K562 (cell line): ENCODE data around the gene LRRC59.

Source experiments
- EP300 ChIP-seq: IDR thresholded peaks from 2 replicates; pipeline ENCODE4 v1.6.1; 2012; ENCODE audit warnings: low read length, improper control_type of control experiment
- HDAC2 ChIP-seq: fragments of 450-650 bp; IDR thresholded peaks from 2 replicates; pipeline ENCODE4 v1.6.1; 2016; ENCODE audit warnings: mild to moderate bottlenecking
- MAZ ChIP-seq, 2 experiments: fragments of 450-650 bp in 1 of 2; sonication (generic) in 1 of 2; formaldehyde crosslinking; IDR thresholded peaks in 1 of 2; conservative IDR thresholded peaks in 1 of 2; 2 replicates each; pipeline versions ENCODE4 v1.4.0 to v1.5.0; 2020; ENCODE audit warnings: mild to moderate bottlenecking in 1 of 2, missing genetic modification reagents in 1 of 2
- MCM2 ChIP-seq: fragments of 450-650 bp; IDR thresholded peaks from 2 replicates; pipeline ENCODE4 v1.6.1; 2017; ENCODE audit warnings: low read depth, mild to moderate bottlenecking
- MECOM ChIP-seq: fragments of 250-450 bp; sonication (Bioruptor Pico); IDR thresholded peaks from 2 replicates; pipeline ENCODE4 v1.8.0; 2022; ENCODE audit warnings: inconsistent platforms
- MYNN ChIP-seq, 2 experiments: sonication (generic); formaldehyde crosslinking in 1 of 2; IDR thresholded peaks; 2 replicates each; pipeline versions ENCODE4 v1.5.0 to v1.6.1; 2016 to 2020; ENCODE audit warnings: antibody characterized with exemption in 1 of 2, missing genetic modification reagents in 1 of 2
- ZNF274 ChIP-seq: IDR thresholded peaks from 2 replicates; pipeline ENCODE4 v1.6.1; 2011; ENCODE audit warnings: low read depth, mild to moderate bottlenecking, low read length, moderate library complexity, borderline replicate concordance
- TF ChIP-seq, protein P1 (sequence below): fragments of 250-450 bp; sonication (Bioruptor Pico); IDR thresholded peaks from 2 replicates; pipeline ENCODE4 v1.5.1; 2021; ENCODE audit warnings: mild to moderate bottlenecking
- TF ChIP-seq, protein P2 (sequence below), 3 experiments: IDR thresholded peaks in 2 of 3; conservative IDR thresholded peaks in 1 of 3; 2 replicates each; pipeline ENCODE4 v1.5.1; 2011 to 2012; ENCODE audit warnings: low read length in 3 of 3, mild to moderate bottlenecking in 3 of 3, control low read depth in 2 of 3, improper control_type of control experiment in 1 of 3, inconsistent platforms in 1 of 3, low read depth in 1 of 3, mixed read lengths in 1 of 3, moderate library complexity in 1 of 3; ENCODE audit not compliant: insufficient read depth in 2 of 3
- TF ChIP-seq, protein P3 (sequence below): IDR thresholded peaks from 3 replicates; pipeline ENCODE4 v1.6.1; 2011; ENCODE audit warnings: borderline replicate concordance, mild to moderate bottlenecking, moderate library complexity; ENCODE audit not compliant: insufficient read length; ENCODE audit errors: extremely low read depth
- TF ChIP-seq, protein P4 (sequence below): fragments of 450-650 bp; IDR thresholded peaks from 2 replicates; pipeline ENCODE4 v1.7.1; 2018; ENCODE audit warnings: mild to moderate bottlenecking, low read depth; ENCODE audit not compliant: partially characterized antibody
- TF ChIP-seq, protein P5 (sequence below): sonication (generic); formaldehyde crosslinking; IDR thresholded peaks from 2 replicates; pipeline ENCODE4 v1.5.0; 2020; ENCODE audit warnings: missing genetic modification reagents
- TF ChIP-seq, protein P6 (sequence below): fragments of 150-350 bp; conservative IDR thresholded peaks from 2 replicates; pipeline ENCODE4 v1.6.1; 2014; ENCODE audit warnings: low read length

DNA sequence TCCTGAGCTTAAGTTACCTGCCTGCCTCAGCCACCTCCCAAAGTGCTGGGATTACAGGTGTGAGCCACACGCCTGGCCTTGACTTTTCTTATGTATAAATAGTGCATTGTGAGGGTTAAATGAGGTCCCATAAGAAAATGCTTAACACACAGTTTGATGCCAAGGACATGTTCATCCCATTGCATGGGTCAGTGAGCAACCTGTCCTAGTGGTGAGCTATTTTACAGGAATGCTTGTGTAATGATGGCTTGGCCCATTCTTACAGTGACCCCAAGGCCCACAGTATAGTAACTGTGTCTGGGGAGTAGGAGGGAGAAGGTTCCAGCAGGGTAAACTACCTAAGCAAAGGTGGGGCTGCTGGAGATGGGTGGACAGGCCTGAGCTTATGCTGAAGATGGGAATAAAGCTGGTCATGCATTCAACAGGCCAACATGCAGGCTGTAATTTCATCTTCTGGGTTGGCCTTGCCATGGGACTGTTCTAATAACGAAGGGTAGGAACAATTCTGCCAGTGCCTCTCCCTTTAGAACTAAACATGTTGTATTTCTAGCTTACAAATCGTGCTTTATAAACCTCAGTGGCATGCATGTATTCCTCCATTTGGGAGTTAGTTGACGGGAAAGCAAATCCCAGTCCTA lies 34.9 kb upstream of the LRRC59 start:
- TF ChIP-seq, protein P1, sequence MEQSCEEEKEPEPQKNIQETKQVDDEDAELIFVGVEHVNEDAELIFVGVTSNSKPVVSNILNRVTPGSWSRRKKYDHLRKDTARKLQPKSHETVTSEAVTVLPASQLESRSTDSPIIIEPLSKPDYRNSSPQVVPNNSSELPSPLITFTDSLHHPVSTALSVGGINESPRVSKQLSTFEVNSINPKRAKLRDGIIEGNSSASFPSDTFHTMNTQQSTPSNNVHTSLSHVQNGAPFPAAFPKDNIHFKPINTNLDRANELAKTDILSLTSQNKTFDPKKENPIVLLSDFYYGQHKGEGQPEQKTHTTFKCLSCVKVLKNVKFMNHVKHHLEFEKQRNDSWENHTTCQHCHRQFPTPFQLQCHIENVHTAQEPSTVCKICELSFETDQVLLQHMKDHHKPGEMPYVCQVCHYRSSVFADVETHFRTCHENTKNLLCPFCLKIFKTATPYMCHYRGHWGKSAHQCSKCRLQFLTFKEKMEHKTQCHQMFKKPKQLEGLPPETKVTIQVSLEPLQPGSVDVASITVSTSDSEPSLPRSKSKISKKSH (CRISPR knock-in tag) = no peak
- TF ChIP-seq, protein P2, sequence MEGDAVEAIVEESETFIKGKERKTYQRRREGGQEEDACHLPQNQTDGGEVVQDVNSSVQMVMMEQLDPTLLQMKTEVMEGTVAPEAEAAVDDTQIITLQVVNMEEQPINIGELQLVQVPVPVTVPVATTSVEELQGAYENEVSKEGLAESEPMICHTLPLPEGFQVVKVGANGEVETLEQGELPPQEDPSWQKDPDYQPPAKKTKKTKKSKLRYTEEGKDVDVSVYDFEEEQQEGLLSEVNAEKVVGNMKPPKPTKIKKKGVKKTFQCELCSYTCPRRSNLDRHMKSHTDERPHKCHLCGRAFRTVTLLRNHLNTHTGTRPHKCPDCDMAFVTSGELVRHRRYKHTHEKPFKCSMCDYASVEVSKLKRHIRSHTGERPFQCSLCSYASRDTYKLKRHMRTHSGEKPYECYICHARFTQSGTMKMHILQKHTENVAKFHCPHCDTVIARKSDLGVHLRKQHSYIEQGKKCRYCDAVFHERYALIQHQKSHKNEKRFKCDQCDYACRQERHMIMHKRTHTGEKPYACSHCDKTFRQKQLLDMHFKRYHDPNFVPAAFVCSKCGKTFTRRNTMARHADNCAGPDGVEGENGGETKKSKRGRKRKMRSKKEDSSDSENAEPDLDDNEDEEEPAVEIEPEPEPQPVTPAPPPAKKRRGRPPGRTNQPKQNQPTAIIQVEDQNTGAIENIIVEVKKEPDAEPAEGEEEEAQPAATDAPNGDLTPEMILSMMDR (IDR thresholded peaks at IDR 0.05 in 2 of 3, conservative IDR thresholded peaks at IDR 0.05 in 1 of 3; ENCODE audit: insufficient read depth in 2 of 3, low read depth in 1 of 3, low read length in 3 of 3) = no peak
- no peak for TF ChIP-seq MAZ (CRISPR knock-in tag; conservative IDR thresholded peaks at IDR 0.05 in 1 of 2, IDR thresholded peaks at IDR 0.05 in 1 of 2)
- TF ChIP-seq, protein P3, sequence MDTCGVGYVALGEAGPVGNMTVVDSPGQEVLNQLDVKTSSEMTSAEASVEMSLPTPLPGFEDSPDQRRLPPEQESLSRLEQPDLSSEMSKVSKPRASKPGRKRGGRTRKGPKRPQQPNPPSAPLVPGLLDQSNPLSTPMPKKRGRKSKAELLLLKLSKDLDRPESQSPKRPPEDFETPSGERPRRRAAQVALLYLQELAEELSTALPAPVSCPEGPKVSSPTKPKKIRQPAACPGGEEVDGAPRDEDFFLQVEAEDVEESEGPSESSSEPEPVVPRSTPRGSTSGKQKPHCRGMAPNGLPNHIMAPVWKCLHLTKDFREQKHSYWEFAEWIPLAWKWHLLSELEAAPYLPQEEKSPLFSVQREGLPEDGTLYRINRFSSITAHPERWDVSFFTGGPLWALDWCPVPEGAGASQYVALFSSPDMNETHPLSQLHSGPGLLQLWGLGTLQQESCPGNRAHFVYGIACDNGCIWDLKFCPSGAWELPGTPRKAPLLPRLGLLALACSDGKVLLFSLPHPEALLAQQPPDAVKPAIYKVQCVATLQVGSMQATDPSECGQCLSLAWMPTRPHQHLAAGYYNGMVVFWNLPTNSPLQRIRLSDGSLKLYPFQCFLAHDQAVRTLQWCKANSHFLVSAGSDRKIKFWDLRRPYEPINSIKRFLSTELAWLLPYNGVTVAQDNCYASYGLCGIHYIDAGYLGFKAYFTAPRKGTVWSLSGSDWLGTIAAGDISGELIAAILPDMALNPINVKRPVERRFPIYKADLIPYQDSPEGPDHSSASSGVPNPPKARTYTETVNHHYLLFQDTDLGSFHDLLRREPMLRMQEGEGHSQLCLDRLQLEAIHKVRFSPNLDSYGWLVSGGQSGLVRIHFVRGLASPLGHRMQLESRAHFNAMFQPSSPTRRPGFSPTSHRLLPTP = no peak
- no peak for TF ChIP-seq MECOM (CRISPR knock-in tag)
- TF ChIP-seq, protein P4, sequence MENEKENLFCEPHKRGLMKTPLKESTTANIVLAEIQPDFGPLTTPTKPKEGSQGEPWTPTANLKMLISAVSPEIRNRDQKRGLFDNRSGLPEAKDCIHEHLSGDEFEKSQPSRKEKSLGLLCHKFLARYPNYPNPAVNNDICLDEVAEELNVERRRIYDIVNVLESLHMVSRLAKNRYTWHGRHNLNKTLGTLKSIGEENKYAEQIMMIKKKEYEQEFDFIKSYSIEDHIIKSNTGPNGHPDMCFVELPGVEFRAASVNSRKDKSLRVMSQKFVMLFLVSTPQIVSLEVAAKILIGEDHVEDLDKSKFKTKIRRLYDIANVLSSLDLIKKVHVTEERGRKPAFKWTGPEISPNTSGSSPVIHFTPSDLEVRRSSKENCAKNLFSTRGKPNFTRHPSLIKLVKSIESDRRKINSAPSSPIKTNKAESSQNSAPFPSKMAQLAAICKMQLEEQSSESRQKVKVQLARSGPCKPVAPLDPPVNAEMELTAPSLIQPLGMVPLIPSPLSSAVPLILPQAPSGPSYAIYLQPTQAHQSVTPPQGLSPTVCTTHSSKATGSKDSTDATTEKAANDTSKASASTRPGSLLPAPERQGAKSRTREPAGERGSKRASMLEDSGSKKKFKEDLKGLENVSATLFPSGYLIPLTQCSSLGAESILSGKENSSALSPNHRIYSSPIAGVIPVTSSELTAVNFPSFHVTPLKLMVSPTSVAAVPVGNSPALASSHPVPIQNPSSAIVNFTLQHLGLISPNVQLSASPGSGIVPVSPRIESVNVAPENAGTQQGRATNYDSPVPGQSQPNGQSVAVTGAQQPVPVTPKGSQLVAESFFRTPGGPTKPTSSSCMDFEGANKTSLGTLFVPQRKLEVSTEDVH = no peak
- TF ChIP-seq EP300 = no peak
- no peak for TF ChIP-seq MCM2
- TF ChIP-seq, protein P5, sequence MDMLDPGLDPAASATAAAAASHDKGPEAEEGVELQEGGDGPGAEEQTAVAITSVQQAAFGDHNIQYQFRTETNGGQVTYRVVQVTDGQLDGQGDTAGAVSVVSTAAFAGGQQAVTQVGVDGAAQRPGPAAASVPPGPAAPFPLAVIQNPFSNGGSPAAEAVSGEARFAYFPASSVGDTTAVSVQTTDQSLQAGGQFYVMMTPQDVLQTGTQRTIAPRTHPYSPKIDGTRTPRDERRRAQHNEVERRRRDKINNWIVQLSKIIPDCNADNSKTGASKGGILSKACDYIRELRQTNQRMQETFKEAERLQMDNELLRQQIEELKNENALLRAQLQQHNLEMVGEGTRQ (CRISPR knock-in tag) = no peak
- no peak for TF ChIP-seq MYNN (IDR thresholded peaks at IDR 0.05)
- no peak for TF ChIP-seq MYNN (CRISPR knock-in tag; IDR thresholded peaks at IDR 0.05)
- TF ChIP-seq HDAC2 = no peak
- TF ChIP-seq, protein P6, sequence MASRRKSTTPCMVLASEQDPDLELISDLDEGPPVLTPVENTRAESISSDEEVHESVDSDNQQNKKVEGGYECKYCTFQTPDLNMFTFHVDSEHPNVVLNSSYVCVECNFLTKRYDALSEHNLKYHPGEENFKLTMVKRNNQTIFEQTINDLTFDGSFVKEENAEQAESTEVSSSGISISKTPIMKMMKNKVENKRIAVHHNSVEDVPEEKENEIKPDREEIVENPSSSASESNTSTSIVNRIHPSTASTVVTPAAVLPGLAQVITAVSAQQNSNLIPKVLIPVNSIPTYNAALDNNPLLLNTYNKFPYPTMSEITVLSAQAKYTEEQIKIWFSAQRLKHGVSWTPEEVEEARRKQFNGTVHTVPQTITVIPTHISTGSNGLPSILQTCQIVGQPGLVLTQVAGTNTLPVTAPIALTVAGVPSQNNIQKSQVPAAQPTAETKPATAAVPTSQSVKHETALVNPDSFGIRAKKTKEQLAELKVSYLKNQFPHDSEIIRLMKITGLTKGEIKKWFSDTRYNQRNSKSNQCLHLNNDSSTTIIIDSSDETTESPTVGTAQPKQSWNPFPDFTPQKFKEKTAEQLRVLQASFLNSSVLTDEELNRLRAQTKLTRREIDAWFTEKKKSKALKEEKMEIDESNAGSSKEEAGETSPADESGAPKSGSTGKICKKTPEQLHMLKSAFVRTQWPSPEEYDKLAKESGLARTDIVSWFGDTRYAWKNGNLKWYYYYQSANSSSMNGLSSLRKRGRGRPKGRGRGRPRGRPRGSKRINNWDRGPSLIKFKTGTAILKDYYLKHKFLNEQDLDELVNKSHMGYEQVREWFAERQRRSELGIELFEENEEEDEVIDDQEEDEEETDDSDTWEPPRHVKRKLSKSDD = no peak
- TF ChIP-seq ZNF274 = no peak
